NB4 (cell line): ENCODE results near the gene LYG1.

Experiments used
- POLR2A ChIP-seq: IDR thresholded peaks from 2 replicates; pipeline ENCODE4 v1.6.1; 2011; ENCODE audit warnings: mild to moderate bottlenecking; ENCODE audit not compliant: insufficient read length; ENCODE audit errors: extremely low read depth
- TF ChIP-seq, protein P1 (sequence below): IDR thresholded peaks from one replicate; pipeline ENCODE4 v1.5.1; 2012; ENCODE audit warnings: low read depth, low read length

DNA sequence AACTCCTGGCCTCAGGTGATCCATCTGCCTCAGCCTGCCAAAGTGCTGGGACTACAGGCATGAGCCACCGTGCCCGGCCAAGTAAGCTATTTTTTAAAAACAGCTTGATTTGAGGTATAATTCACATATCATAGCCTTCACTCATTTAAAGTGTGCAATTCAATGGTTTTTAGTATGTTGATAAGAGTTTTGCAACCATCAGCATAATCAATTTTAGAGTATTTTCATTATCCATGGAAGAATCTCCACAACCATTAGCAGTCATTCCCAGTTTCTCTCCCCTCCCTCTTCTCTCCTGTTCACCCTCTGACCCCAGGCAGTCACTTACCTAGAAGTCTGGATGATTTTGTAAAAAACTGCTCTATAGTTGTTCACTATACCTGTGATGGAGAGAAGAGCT lies 40.8 kb downstream of the LYG1 start:
- TF ChIP-seq, protein P1, sequence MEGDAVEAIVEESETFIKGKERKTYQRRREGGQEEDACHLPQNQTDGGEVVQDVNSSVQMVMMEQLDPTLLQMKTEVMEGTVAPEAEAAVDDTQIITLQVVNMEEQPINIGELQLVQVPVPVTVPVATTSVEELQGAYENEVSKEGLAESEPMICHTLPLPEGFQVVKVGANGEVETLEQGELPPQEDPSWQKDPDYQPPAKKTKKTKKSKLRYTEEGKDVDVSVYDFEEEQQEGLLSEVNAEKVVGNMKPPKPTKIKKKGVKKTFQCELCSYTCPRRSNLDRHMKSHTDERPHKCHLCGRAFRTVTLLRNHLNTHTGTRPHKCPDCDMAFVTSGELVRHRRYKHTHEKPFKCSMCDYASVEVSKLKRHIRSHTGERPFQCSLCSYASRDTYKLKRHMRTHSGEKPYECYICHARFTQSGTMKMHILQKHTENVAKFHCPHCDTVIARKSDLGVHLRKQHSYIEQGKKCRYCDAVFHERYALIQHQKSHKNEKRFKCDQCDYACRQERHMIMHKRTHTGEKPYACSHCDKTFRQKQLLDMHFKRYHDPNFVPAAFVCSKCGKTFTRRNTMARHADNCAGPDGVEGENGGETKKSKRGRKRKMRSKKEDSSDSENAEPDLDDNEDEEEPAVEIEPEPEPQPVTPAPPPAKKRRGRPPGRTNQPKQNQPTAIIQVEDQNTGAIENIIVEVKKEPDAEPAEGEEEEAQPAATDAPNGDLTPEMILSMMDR: no peak
- TF ChIP-seq POLR2A: no peak
